ENCODE measurements around the gene DHX36.

DHX36 gene, protein sequence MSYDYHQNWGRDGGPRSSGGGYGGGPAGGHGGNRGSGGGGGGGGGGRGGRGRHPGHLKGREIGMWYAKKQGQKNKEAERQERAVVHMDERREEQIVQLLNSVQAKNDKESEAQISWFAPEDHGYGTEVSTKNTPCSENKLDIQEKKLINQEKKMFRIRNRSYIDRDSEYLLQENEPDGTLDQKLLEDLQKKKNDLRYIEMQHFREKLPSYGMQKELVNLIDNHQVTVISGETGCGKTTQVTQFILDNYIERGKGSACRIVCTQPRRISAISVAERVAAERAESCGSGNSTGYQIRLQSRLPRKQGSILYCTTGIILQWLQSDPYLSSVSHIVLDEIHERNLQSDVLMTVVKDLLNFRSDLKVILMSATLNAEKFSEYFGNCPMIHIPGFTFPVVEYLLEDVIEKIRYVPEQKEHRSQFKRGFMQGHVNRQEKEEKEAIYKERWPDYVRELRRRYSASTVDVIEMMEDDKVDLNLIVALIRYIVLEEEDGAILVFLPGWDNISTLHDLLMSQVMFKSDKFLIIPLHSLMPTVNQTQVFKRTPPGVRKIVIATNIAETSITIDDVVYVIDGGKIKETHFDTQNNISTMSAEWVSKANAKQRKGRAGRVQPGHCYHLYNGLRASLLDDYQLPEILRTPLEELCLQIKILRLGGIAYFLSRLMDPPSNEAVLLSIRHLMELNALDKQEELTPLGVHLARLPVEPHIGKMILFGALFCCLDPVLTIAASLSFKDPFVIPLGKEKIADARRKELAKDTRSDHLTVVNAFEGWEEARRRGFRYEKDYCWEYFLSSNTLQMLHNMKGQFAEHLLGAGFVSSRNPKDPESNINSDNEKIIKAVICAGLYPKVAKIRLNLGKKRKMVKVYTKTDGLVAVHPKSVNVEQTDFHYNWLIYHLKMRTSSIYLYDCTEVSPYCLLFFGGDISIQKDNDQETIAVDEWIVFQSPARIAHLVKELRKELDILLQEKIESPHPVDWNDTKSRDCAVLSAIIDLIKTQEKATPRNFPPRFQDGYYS

DNA sequence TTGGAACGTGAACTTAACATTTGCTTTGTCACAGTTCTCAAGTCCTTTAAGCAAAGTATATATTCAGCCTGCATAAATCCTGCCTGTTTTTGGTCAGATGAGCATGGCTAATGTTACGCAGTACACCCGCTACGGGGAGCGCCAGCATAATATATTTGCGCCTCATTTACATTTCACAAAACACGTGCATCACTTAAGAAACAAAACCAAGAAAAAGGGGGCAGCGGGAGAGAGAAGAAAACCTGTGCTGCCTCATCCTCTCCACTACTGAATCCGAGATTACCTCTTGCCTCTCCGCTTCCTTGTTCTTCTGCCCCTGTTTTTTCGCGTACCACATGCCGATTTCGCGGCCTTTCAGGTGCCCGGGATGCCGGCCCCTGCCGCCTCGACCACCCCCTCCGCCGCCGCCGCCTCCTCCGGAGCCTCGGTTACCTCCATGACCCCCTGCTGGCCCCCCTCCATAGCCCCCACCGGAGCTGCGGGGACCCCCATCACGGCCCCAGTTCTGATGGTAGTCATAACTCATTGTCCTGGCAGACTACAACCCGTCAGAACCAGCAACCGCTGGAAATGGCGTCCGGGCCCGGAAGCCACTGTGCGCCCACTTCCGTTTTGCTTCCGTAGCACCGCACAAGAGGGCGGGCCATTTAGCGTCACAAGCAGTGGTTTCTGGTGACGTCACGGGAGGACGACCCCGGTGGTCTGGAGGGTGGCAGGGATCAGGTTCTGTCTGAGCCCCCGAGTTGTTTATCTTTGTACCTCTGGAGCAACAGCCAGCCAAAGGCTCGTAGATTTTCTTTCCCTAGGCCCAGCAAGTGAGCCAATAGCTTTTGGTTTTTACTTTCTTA lies at the start of gene DHX36:
DHX36 (minus strand) TSS at position 597 of the 848 bp plus-strand sequence; CDS start at position 526, 71 bp downstream.
- peak; percentile 91 for DNase-seq (ENCODE audit: low read depth)
- peak within 1 kb of the TSS; percentile 96 for H3K4me3 ChIP-seq (ENCODE audit: control insufficient read depth, low read depth, low read length)
- TF ChIP-seq, protein P1, sequence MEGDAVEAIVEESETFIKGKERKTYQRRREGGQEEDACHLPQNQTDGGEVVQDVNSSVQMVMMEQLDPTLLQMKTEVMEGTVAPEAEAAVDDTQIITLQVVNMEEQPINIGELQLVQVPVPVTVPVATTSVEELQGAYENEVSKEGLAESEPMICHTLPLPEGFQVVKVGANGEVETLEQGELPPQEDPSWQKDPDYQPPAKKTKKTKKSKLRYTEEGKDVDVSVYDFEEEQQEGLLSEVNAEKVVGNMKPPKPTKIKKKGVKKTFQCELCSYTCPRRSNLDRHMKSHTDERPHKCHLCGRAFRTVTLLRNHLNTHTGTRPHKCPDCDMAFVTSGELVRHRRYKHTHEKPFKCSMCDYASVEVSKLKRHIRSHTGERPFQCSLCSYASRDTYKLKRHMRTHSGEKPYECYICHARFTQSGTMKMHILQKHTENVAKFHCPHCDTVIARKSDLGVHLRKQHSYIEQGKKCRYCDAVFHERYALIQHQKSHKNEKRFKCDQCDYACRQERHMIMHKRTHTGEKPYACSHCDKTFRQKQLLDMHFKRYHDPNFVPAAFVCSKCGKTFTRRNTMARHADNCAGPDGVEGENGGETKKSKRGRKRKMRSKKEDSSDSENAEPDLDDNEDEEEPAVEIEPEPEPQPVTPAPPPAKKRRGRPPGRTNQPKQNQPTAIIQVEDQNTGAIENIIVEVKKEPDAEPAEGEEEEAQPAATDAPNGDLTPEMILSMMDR (conservative IDR thresholded peaks at IDR 0.05; ENCODE audit: control insufficient read depth, insufficient read depth, low read depth, low read length): no peak

- TF ChIP-seq, protein P1 (conservative IDR thresholded peaks at IDR 0.05; ENCODE audit: control insufficient read depth, insufficient read depth, low read depth, low read length): no peak
- H3K4me3 ChIP-seq (ENCODE audit: control insufficient read depth, low read depth, low read length): no peak overlapping the region
- DNase-seq (ENCODE audit: low read depth): no peak
Observed at GRCh38 chr3:154367221-154367620, 42.9 kb upstream of the DHX36 start.

GRCh38 chr3:154364849-154365248 lies 40.6 kb upstream of the DHX36 start:
- H3K4me3 ChIP-seq (ENCODE audit: control insufficient read depth, low read depth, low read length): no peak overlapping the region
- DNase-seq (ENCODE audit: low read depth): no peak
- TF ChIP-seq, protein P1 (conservative IDR thresholded peaks at IDR 0.05; ENCODE audit: control insufficient read depth, insufficient read depth, low read depth, low read length): no peak

DNA sequence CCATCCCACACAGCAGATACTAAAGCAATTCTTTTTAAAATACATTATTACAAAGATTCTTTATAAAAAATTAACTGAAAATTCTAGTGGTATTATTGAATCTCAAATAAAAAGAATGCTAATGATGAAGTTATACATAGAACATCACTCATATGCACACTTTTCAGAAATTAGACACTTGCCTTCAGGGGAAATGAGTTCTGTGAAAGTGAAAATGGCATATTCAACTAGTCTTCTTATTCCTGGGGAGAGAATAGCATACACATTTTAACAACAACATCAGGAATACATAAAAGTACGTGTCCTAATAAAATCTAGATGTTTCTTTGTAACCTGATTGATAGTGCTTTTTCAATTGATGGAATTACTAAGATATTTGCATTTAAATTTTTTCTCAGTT lies 36.8 kb upstream of the DHX36 start:
- TF ChIP-seq, protein P1 (conservative IDR thresholded peaks at IDR 0.05; ENCODE audit: control insufficient read depth, insufficient read depth, low read depth, low read length): no peak
- DNase-seq (ENCODE audit: low read depth): no peak
- H3K4me3 ChIP-seq (ENCODE audit: control insufficient read depth, low read depth, low read length): no peak overlapping the region

GRCh38 chr3:154356009-154356408 lies 31.7 kb upstream of the DHX36 start:
- DNase-seq (ENCODE audit: low read depth): no peak
- TF ChIP-seq, protein P1 (conservative IDR thresholded peaks at IDR 0.05; ENCODE audit: control insufficient read depth, insufficient read depth, low read depth, low read length): no peak

DNA sequence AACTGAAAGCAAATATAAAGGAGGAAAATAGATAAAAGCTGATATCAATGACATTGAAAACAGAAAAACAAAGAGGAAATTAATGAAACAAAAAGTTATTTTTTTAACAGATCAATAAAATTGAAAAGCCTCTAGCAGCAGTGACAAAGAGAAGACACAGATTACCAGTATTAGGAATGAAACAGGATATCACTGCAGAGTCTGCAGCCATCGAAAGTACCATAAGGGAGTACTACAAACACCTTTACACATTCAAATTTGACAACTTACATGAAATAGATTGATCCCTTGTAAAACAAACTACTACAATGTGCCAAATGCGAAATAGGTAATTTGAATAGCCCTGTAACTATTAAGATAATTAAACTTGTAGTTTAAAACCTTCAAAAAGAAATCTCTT lies 24.9 kb upstream of the DHX36 start:
- no peak overlapping the region for H3K4me3 ChIP-seq (ENCODE audit: control insufficient read depth, low read depth, low read length)
- TF ChIP-seq, protein P1 (conservative IDR thresholded peaks at IDR 0.05; ENCODE audit: control insufficient read depth, insufficient read depth, low read depth, low read length): no peak
- no peak for DNase-seq (ENCODE audit: low read depth)

More at GRCh38 chr3:154356009-154356408, 31.7 kb upstream of the DHX36 start:
- no peak overlapping the region for H3K4me3 ChIP-seq (ENCODE audit: control insufficient read depth, low read depth, low read length)

All from fibroblast of mammary gland (primary cell).